HuH-7 (cell line): Measurements from ENCODE around the gene GPC1.
A peak's percentile ranks its signal among the peaks of the same experiment; 100 is the strongest.
"Not testable (repeated sequence)": the region's sequence is repeated elsewhere in the genome, so short reads cannot be mapped to it uniquely, and the experiment has no call there.

Experiments used
- DNase-seq: peaks from one replicate; pipeline ENCODE4 v3.0.0; 2011; ENCODE audit warnings: low spot score

Gene GPC1

DNA sequence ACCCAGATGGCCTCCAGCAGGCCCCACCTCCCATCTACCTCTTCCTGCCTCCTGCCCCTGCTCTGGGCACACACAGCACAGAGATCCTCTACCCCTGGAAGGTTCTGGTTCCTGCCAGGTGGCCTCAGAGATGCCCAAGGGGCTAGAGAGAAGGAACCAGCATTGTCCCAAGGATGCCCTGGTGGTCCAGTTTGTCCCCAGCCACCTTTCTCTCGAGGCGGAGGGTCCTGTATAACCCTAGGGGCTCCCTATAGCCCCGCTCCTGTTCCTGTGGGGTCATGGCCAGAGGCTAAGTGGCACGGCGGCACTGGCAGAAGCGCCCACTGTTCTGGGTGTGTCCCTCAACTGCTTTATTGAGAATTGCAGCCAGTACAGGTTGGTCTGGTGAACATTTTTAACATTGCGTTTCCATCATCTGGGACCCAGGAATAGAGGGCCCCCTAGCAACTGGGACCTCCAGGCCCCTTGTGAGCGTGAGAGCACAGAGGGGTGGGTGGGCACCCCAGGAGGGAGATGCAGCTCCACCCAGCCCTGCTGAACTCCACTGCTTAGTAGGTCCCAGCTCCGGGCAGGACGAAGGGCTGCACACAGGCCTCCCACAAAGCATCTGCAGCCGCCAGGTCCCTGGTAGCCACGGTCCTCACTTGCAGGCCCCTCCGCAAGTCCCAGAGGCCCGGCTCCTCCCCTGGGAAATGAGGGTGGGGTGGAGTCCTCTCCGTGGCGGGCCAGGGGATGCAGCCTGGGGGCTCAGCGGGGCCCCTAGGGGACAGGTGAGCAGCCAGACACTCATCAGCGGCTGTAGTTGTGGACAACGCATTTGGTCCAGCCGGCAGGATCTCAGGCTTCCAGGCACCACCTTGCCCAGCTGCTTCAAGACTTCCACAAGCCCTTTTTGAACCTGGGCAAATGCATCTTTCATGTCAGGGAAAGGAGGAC, 33.1 kb downstream of the GPC1 start:
- no peak for DNase-seq

DNA sequence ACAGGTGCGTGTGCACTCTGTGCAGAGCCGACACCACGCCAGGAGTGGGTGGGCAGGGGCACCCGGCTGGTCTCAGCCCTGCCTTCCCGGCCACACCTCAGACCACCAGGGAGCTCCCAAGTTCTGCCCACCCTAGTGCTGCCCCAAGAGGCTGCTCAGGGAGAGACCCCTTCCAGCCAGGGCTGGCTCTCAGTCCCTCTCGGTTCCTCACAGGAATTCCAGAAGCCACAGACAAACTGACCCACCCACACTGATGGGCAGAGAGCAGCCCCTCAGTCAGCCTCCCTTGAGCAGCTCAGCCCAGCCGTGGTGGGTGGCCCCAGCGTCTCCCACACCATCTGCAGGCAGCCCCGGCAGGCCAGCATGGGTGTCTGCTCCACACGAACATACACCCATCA, 33.8 kb downstream of the GPC1 start:
- DNase-seq, result no peak

GRCh38 chr2:240469740-240470139, 34.3 kb downstream of the GPC1 start:
- no peak for DNase-seq

DNA sequence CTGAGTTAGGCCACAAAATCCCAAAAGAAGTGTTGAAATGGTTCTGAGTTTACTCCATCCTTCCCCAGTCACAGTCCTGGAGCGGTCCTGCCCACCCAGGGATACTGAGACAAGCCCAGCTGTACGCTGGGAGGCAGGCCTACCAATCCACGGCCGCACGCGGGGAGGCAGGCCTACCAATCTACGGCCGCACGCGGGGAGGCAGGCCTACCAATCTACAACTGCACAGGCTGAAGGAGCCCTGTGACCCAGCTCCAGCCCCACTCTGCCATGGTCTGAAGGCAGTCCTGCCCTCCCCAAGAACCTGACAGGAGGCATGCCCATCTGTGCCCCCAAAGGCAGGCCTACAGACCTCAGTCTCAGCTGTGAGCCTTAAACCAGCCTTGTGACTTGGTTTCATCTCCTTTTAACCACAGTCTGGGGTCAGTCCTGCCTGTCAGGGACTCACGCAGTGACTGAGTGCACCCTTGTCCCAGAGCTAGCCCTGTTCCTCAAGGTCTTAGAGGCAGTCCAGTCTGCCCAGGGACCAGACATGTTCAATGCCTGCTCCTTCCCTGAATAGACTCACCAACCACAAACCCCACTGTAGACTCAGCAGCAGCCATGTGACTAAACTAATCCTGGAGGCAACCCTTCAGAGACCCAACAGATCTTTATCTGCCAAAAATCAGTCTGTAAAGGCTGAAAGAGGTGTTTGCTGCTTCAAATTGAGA, 36.8 kb downstream of the GPC1 start:
- DNase-seq, result no peak

GRCh38 chr2:240473211-240473610, 37.7 kb downstream of the GPC1 start:
- DNase-seq, result no peak

DNA sequence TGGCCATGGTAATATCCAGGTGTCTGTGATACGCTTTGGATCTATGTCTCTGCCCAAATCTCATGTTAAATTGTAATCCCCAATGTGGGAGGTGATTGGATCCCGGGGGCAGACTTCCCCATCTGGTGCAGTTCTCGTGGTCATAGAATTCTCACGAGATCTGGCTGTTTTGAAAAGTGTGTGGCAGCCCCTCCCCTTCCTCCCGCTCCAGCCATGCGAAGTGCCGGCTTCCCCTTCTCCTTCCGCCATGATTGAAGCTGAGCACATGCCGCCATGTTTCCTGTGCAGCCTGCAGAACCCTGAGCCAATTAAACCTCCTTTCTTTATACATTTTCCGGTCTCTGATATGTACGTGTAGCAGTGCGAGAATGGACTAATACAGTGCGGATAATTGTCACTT, 42.5 kb downstream of the GPC1 start:
- no peak for DNase-seq

DNA sequence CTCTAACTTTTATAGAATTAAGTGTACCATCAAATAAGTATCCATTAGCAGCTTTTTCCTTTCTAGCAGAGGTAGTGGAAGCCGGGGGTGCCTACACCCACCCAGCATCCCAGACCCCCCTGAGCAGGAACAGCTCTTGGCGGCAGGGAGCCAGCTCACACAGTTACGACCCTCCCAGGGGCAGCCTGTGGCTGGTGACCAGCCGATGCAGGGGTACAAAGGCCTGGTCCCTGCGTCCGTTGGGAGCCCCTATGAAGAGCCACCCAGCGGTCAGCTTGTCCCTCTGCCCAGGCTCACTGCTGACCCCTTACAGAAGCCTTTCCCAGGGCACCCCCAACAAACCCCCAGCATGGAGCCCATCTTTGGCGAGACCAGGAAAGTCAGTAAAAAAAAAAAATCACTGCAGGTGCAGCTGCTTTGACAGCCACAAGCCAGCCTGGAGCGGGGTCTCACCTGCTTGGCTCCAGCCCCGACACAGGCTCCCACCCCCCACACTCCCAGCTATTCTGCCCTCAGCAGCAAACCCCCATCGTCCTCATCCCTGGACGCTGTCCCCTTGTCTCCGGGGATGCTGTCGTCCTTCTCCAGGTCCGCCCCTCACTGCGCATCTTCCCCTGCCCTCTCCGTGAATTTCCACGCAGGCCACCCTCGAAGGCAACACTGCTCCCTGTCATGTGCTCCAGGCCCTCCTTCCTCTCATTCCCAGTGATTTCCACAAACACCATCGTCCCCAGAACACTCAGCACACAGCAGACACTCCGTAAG, 43.1 kb downstream of the GPC1 start:
- no peak for DNase-seq

DNA sequence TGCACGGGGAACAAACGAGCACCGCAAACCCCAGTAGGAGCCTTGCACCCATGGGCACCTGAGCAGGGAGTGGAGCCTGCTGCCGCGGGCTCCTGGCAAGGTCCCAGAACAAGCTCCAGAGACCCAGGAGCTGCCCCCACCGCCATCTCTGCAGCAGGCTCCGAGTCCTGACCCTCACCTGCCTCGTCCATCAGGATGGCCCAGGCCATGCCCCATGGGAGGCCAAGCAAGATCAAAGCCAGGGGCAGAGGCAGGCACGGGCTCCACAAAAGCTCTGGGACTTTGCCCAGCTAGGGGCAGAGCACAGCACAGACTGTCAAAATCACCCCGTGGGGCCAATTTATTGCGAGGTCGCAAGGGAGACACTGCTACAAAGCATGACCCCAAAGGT, 43.6 kb downstream of the GPC1 start:
- DNase-seq, result no peak

- no peak for DNase-seq
Observed at GRCh38 chr2:240480834-240481623, 45.6 kb downstream of the GPC1 start.

- no peak for DNase-seq
Observed at GRCh38 chr2:240481720-240482119, 46.3 kb downstream of the GPC1 start.

GRCh38 chr2:240482141-240482540, 46.7 kb downstream of the GPC1 start:
- no peak for DNase-seq

DNA sequence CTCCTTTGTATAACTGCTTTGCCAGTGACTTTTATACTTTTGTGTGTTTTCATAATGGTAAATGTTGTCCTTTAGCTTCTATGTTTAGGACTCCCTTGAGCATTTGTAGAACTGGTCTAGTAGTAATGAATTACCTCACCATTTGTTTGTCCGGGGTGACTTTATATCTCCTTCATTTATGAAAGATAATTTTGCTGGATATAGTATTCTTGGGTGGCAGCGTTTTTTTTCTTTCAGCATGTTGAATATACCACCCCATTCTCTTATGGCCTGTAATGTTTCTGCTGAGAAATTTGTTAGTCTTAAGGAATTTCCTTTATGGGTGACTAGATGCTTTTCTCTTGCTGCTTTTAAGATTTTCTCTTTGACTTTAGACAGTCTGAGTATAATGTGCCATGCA, 56.0 kb downstream of the GPC1 start:
- no peak for DNase-seq

DNA sequence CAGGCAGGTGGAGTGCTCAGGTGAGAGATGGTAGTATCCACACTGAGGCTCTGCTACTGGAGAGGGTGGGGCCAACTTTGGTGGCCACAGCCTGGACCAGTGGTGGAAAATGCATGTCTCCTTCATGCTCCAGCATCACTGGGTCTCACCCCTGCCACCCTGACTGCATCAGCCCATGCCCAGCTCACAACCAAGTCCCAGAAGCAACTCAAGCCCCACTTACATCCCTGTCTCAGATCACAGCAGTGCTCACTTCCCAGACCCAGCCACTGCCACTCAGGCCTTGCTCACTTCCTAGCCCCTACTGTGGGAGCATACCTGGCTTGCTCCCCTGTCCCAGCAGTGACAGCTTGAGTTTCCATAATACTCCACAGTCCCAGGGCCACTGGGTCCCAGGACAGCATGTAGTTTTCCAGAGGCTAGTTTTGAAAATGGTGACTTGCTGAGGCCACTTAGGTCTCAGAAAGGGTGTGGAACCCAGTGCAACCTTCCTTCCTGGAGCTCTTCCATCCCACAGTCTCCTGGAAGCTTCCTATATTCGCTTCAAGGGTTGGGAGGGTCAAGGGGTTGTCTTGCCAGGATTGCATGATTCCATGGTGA, 58.8 kb downstream of the GPC1 start:
- no peak for DNase-seq

- DNase-seq, result not testable (repeated sequence)
Observed at GRCh38 chr2:240494942-240495341, 59.5 kb downstream of the GPC1 start.

GRCh38 chr2:240497082-240497481, 61.6 kb downstream of the GPC1 start:
- peak; percentile 28 for DNase-seq

- DNase-seq, result no peak
Observed at GRCh38 chr2:240498171-240498957, 62.9 kb downstream of the GPC1 start.

DNA sequence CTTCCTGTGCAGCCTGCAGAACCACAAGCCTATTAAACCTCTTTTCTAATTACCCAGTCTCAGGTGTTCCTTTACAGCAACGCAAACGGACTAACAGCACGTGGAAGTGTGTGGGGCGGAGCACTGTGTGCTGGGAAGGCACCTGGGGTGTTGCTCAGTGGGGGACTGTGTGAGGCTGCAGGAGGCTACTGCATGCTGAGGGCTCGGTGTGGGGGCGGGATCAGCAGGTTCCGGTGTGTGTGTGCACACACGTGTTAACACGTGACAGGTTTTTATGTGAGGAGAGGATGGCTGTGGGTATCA, 63.4 kb downstream of the GPC1 start:
- no peak for DNase-seq

DNA sequence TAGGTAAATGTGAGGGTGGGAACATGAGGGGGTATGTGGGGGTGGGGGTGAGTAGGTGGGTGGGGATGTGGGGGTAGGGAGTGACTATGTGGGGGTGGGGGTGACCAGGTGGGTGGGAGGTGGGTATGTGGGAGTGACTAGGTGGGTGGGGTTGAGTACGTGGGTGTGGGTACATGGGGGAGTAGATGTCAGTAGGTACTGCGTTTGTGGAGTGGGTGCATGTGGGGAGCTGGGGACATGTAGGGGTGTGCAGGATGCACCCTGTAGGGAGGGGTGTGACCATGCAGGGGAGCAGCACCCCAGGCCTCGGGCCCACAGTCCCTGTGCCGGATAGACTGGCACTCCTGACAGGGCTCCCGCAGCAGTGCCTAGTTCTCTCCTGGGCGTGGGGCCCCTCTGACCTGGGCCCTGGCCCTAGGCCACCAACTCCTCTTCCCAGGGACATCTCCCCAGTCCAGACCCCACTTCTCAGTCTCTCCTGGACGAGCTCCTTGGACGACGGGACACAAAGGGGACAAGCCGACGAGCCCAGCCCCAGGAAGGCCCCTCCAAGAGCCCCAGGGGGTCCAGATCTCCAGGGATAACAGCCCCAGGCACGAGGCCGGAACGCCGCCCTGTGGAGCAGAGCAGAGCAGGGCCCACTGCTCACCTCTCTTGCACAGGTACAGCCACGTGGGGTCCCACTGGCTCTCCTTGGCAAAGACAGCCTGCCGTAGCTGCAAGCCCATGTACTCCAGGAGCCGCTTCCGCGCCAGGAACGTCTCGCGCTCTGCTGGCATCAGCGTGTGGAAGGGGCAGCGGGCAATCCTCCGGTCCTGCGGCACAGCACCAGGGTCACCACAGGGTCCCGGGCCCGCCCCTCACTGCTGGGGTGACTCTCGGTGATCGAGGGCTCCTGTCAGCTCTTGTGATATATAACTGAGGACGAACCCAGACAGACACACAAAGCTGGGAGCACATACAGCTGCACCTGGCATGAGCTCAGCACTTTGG, 64.1 kb downstream of the GPC1 start:
- DNase-seq, result no peak
